SK-N-SH (cell line): Measurements from ENCODE around the gene JPH3.

Source experiments
- ELF1 ChIP-seq: IDR thresholded peaks from 2 replicates; pipeline ENCODE4 v1.4.0; 2012
- EP300 ChIP-seq, 2 experiments: IDR thresholded peaks; 2 replicates each; pipeline versions ENCODE4 v1.4.0 to v1.6.1; 2012; ENCODE audit warnings: borderline replicate concordance in 1 of 2, low read depth in 1 of 2, low read length in 1 of 2
- FOXJ3 ChIP-seq: sonication (generic); formaldehyde crosslinking; IDR thresholded peaks from 2 replicates; pipeline ENCODE4 v1.5.1; 2020; ENCODE audit warnings: mild to moderate bottlenecking, missing genetic modification reagents
- POLR2AphosphoS5 ChIP-seq: IDR thresholded peaks from 2 replicates; pipeline ENCODE4 v1.6.1; 2012; ENCODE audit warnings: low read depth, low read length
- RAD21 ChIP-seq: IDR thresholded peaks from 2 replicates; pipeline ENCODE4 v1.6.1; 2012; ENCODE audit warnings: mild to moderate bottlenecking, low read length
- RCOR1 ChIP-seq: fragments of 150-350 bp; IDR thresholded peaks from 2 replicates; pipeline ENCODE4 v1.6.1; 2017; ENCODE audit warnings: antibody characterized with exemption, low read length
- REST ChIP-seq: IDR thresholded peaks from 2 replicates; pipeline ENCODE4 v1.6.1; 2012; ENCODE audit warnings: mild to moderate bottlenecking, low read depth, low read length, moderate library complexity
- RFX5 ChIP-seq: IDR thresholded peaks from 2 replicates; pipeline ENCODE4 v1.6.1; 2012; ENCODE audit warnings: mild to moderate bottlenecking, improper control_type of control experiment, low read length
- SIN3A ChIP-seq: IDR thresholded peaks from 2 replicates; pipeline ENCODE4 v1.6.1; 2012; ENCODE audit warnings: low read depth, mild to moderate bottlenecking, low read length, moderate library complexity, borderline replicate concordance
- SMC3 ChIP-seq: IDR thresholded peaks from 2 replicates; pipeline ENCODE4 v1.6.1; 2012; ENCODE audit warnings: low read depth, low read length, improper control_type of control experiment
- TF ChIP-seq, protein P1 (sequence below): fragments of 200-600 bp; sonication (generic); IDR thresholded peaks from 2 replicates; pipeline ENCODE4 v1.6.1; 2017; ENCODE audit warnings: antibody characterized with exemption, mild to moderate bottlenecking, moderate library complexity
- TF ChIP-seq, protein P2 (sequence below): IDR thresholded peaks from 2 replicates; pipeline ENCODE4; 2012
- TF ChIP-seq, protein P3 (sequence below): fragments of 150-350 bp; IDR thresholded peaks from 2 replicates; pipeline ENCODE4 v1.6.1; 2017; ENCODE audit warnings: antibody characterized with exemption, low read length, low read depth, borderline replicate concordance

DNA sequence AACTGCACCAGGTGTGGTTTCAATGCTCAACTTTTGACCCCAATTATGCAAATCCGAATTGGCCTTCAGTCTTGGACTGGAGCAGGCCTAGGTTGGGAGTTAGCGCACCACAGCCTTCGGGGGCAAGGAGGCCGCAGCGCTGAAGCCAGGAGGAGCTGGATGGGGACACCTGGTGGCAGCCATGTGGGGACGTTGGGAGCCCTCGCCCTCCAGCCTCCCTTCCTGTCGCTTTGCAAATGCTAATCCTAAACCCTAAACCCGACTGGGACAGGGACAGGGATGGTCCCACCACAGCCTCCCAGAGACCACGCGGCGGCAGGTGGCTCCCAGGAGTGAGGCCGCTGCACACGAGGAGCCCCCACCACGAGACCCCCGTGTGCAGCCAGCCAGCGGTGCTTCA is 104.8 kb downstream of the JPH3 start:
- TF ChIP-seq RFX5 = no peak
- no peak for TF ChIP-seq ELF1
- TF ChIP-seq SMC3 = no peak
- TF ChIP-seq, protein P1, sequence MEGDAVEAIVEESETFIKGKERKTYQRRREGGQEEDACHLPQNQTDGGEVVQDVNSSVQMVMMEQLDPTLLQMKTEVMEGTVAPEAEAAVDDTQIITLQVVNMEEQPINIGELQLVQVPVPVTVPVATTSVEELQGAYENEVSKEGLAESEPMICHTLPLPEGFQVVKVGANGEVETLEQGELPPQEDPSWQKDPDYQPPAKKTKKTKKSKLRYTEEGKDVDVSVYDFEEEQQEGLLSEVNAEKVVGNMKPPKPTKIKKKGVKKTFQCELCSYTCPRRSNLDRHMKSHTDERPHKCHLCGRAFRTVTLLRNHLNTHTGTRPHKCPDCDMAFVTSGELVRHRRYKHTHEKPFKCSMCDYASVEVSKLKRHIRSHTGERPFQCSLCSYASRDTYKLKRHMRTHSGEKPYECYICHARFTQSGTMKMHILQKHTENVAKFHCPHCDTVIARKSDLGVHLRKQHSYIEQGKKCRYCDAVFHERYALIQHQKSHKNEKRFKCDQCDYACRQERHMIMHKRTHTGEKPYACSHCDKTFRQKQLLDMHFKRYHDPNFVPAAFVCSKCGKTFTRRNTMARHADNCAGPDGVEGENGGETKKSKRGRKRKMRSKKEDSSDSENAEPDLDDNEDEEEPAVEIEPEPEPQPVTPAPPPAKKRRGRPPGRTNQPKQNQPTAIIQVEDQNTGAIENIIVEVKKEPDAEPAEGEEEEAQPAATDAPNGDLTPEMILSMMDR = no peak
- TF ChIP-seq EP300 (IDR thresholded peaks at IDR 0.05; ENCODE audit: borderline replicate concordance in 1 of 2, low read depth in 1 of 2, low read length in 1 of 2) = no peak
- TF ChIP-seq, protein P2, sequence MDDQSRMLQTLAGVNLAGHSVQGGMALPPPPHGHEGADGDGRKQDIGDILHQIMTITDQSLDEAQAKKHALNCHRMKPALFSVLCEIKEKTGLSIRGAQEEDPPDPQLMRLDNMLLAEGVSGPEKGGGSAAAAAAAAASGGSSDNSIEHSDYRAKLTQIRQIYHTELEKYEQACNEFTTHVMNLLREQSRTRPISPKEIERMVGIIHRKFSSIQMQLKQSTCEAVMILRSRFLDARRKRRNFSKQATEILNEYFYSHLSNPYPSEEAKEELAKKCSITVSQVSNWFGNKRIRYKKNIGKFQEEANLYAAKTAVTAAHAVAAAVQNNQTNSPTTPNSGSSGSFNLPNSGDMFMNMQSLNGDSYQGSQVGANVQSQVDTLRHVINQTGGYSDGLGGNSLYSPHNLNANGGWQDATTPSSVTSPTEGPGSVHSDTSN = no peak
- TF ChIP-seq, protein P3, sequence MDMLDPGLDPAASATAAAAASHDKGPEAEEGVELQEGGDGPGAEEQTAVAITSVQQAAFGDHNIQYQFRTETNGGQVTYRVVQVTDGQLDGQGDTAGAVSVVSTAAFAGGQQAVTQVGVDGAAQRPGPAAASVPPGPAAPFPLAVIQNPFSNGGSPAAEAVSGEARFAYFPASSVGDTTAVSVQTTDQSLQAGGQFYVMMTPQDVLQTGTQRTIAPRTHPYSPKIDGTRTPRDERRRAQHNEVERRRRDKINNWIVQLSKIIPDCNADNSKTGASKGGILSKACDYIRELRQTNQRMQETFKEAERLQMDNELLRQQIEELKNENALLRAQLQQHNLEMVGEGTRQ = no peak
- TF ChIP-seq RAD21 = no peak
- no peak for TF ChIP-seq FOXJ3 (CRISPR knock-in tag)
- TF ChIP-seq POLR2AphosphoS5 = no peak
- no peak for TF ChIP-seq REST
- TF ChIP-seq SIN3A = no peak
- TF ChIP-seq RCOR1 = no peak
